Smooth muscle cell (in vitro differentiated cells): ENCODE results near the gene NCK2. TPM values are rescaled to one million over a fixed set of nuclear protein-coding genes. Genes with fewer than 3 reads are reported as not detected.
"Not testable (repeated sequence)": the region's sequence is repeated elsewhere in the genome, so short reads cannot be mapped to it uniquely, and the experiment has no call there.

Experiments used
- DNase-seq: peaks from one replicate; lab custom pipeline; 2025; ENCODE audit not compliant: unreplicated experiment; lab: John Stamatoyannopoulos, UW
- H2AFZ ChIP-seq: fragments of 200-600 bp; sonication (generic); 2 replicates; pipeline ENCODE4 v1.6.0; 2016; ENCODE audit warnings: antibody characterized with exemption, low read depth, mild to moderate bottlenecking
- H3F3A ChIP-seq: fragments of 200-600 bp; sonication (generic); 2 replicates; pipeline ENCODE4 v1.6.0; 2017; ENCODE audit warnings: antibody characterized with exemption, low read depth
- H3K27ac ChIP-seq: fragments of 200-600 bp; sonication (generic); 2 replicates; pipeline ENCODE4 v1.5.1; 2016; ENCODE audit warnings: low read depth, mild to moderate bottlenecking
- H3K27me3 ChIP-seq: fragments of 200-600 bp; sonication (generic); 2 replicates; pipeline ENCODE4 v1.6.1; 2016; ENCODE audit warnings: low read depth, mild to moderate bottlenecking
- H3K36me3 ChIP-seq: fragments of 200-600 bp; sonication (generic); 2 replicates; pipeline ENCODE4 v1.5.1; 2016; ENCODE audit warnings: low read depth
- H3K4me1 ChIP-seq: fragments of 200-600 bp; sonication (generic); 2 replicates; pipeline ENCODE4 v1.5.1; 2016; ENCODE audit warnings: low read depth
- H3K4me2 ChIP-seq: fragments of 200-600 bp; sonication (generic); 2 replicates; pipeline ENCODE4 v1.6.0; 2016; ENCODE audit warnings: mild to moderate bottlenecking
- H3K4me3 ChIP-seq: fragments of 200-600 bp; sonication (generic); 2 replicates; pipeline ENCODE4 v1.5.1; 2016; ENCODE audit warnings: mild to moderate bottlenecking
- H3K79me2 ChIP-seq: fragments of 200-600 bp; sonication (generic); 2 replicates; pipeline ENCODE4 v1.6.0; 2016; ENCODE audit warnings: low read depth, mild to moderate bottlenecking
- H3K9ac ChIP-seq: fragments of 200-600 bp; sonication (generic); 2 replicates; pipeline ENCODE4 v1.6.0; 2016; ENCODE audit warnings: low read depth
- H3K9me3 ChIP-seq: fragments of 200-600 bp; sonication (generic); replicated peaks from 2 replicates; pipeline ENCODE4 v1.5.1; 2016; ENCODE audit warnings: low read depth
- H4K20me1 ChIP-seq: fragments of 200-600 bp; sonication (generic); 2 replicates; pipeline ENCODE4 v1.6.0; 2016; ENCODE audit warnings: low read depth
- WGBS: methylation state at CpG from one replicate; pipeline ENCODE4 v1.1.7; 2016; ENCODE audit warnings: low lambda C conversion rate; 5-methylcytosine and 5-hydroxymethylcytosine counted together
- polyA plus RNA-seq: library from polyadenylated mRNA; unstranded; fragments of >200 nt; fragmentation: Nextera tagmentation; extraction: Ambion mirVana; gene quantifications from 2 replicates; pipeline ENCODE4 v1.2.1, GENCODE V29; 2016
- total RNA-seq: library from RNA; depleted of rRNA; stranded (reverse); fragments of >200 nt; gene quantifications from 2 replicates; pipeline ENCODE4 v1.2.3, GENCODE V29; 2014
- TF ChIP-seq, protein P1 (sequence below): fragments of 200-600 bp; sonication (generic); IDR thresholded peaks from 2 replicates; pipeline ENCODE4 v1.5.1; 2017; ENCODE audit warnings: borderline replicate concordance, mild to moderate bottlenecking, antibody characterized with exemption; ENCODE audit not compliant: insufficient read depth, poor library complexity, severe bottlenecking

The NCK2 gene
- total and polyA plus RNA-seq, 2 experiments from 2014 or later = 29.0 to 50.5 TPM

DNA sequence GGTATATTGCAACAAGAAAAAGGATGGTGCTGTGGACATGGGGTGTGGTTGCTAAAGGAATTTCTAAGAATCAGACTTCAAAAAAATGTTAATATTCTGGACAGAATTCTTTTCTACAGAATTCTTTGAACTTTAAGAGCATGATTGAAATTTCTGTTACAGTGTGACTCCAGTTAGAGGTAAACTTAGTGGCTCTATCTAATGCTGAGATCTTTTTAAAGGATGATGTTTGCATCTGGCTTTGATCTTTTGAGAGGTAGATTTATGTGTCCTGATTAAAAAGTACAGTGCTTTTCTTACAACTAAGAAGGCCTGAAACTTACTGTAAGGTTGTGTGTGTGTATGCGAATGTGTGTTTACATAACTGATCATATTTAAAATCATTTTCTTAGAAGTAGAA lies 25.4 kb downstream of the NCK2 start:
- H3K27me3 ChIP-seq = no peaks in the 10 kb centered on the region
- H3K79me2 ChIP-seq = peaks cover 87% of the 10 kb centered on the region
- H3K4me3 ChIP-seq = no peak overlapping the region
- DNase-seq = no peak
- H2AFZ ChIP-seq = no peak overlapping the region
- H3K9me3 ChIP-seq = no peaks in the 10 kb centered on the region
- 97% methylated on average over 1 of the region's 1 CpG for WGBS
- no peak overlapping the region for H3K9ac ChIP-seq
- H3K4me2 ChIP-seq = peak overlapping the region; percentile 35
- peaks cover 94% of the 10 kb centered on the region for H4K20me1 ChIP-seq
- TF ChIP-seq, protein P1, sequence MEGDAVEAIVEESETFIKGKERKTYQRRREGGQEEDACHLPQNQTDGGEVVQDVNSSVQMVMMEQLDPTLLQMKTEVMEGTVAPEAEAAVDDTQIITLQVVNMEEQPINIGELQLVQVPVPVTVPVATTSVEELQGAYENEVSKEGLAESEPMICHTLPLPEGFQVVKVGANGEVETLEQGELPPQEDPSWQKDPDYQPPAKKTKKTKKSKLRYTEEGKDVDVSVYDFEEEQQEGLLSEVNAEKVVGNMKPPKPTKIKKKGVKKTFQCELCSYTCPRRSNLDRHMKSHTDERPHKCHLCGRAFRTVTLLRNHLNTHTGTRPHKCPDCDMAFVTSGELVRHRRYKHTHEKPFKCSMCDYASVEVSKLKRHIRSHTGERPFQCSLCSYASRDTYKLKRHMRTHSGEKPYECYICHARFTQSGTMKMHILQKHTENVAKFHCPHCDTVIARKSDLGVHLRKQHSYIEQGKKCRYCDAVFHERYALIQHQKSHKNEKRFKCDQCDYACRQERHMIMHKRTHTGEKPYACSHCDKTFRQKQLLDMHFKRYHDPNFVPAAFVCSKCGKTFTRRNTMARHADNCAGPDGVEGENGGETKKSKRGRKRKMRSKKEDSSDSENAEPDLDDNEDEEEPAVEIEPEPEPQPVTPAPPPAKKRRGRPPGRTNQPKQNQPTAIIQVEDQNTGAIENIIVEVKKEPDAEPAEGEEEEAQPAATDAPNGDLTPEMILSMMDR = no peak
- H3K36me3 ChIP-seq = no peaks in the 10 kb centered on the region
- H3F3A ChIP-seq = no peaks in the 10 kb centered on the region
- peaks cover 5% of the 10 kb centered on the region for H3K4me1 ChIP-seq
- H3K27ac ChIP-seq = peak overlapping the region; percentile 87

DNA sequence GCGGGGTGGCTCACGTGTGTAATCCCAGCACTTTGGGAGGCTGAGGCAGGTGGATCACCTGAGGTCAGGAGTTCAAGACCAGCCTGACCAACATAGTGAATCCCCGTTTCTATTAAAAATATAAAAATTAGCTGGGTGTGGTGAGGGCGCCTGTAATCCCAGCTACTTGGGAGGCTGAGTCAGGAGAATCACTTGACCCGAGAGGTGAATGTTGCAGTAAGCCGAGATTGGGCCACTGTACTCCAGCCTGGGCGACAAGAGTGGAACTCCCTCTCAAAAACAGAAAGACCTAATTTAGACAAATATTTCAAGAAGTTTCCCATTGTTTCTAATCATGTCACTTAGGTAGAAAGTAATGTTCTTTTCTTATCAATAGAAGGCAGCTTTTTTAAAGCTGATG lies 26.6 kb downstream of the NCK2 start:
- not testable (repeated sequence) for H3K4me1 ChIP-seq, H3K4me2 ChIP-seq, H2AFZ ChIP-seq, H3K9me3 ChIP-seq, H3K9ac ChIP-seq, H3K27ac ChIP-seq, H3K27me3 ChIP-seq, H3K4me3 ChIP-seq, H3K36me3 ChIP-seq, DNase-seq, H3F3A ChIP-seq
- Histone ChIP-seq H3K79me2 (peaks cover 87% of the 10 kb centered on the region), H4K20me1 (peaks cover 95% of the 10 kb centered on the region)
- WGBS = 93% methylated on average over 7 of the region's 7 CpGs

DNA sequence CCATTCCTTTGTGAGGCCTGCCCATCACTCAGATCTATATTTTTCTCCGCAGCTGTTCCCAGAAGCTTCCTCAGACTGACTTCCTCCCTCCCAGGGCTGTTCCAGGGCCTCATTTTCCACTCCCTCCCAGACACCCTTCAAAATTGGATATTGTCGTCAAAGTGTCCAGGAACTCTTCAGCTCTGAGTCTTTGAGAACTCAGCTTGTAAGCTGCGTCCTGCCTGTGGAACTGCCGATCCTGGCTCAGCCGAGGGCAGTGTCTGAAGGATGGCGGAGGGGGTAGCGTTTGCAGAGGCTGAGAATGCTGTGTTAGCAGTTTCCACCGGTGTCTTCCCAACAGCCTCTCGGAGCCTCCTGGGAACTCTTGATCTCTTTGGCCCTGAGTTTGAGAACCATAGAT lies 27.1 kb downstream of the NCK2 start:
- H3K4me1 ChIP-seq = peaks cover 5% of the 10 kb centered on the region
- H3K27ac ChIP-seq = peak overlapping the region; percentile 36

DNA sequence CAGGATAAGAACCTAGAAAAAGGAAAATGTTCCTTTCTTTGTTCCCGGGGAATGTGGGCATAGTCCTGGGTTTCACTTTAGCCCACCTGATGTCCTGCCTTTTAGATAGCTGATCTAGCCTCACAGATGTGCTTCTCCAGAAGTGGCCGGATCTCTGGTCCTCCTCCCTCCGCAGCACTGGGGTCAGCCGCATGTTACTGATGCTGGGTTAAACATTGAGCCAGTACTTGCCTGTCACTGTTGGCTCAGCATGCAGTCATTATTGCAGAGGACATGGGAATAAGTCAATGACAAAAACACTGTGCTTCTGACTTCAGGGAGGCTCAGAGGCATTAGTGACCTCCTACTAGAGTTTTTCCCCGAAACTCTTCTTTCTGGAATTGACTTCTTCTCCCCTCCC lies 27.6 kb downstream of the NCK2 start:
- 95% methylated on average over 5 of the region's 5 CpGs for WGBS
- Histone ChIP-seq H3K27me3 (no peaks in the 10 kb centered on the region), H3K9me3 (no peaks in the 10 kb centered on the region), H3K4me1 (peaks cover 5% of the 10 kb centered on the region), H3F3A (no peaks in the 10 kb centered on the region), H4K20me1 (peaks cover 95% of the 10 kb centered on the region), H3K27ac (peak overlapping the region; percentile 36), H3K9ac (no peak overlapping the region), H3K4me3 (no peak overlapping the region), H3K4me2 (peak overlapping the region; percentile 21), H3K36me3 (no peaks in the 10 kb centered on the region), H2AFZ (no peak overlapping the region), H3K79me2 (peaks cover 89% of the 10 kb centered on the region)
- no peak for DNase-seq
- TF ChIP-seq, protein P1 = no peak

More for the DNA sequence above, 27.1 kb downstream of the NCK2 start:
- peaks cover 90% of the 10 kb centered on the region for H3K79me2 ChIP-seq
- H3K27me3 ChIP-seq = no peaks in the 10 kb centered on the region
- H3K4me3 ChIP-seq = no peak overlapping the region
- WGBS = 43% methylated on average over 9 of the region's 9 CpGs
- no peak for DNase-seq
- H4K20me1 ChIP-seq = peaks cover 95% of the 10 kb centered on the region
- no peak overlapping the region for H3K9ac ChIP-seq
- no peaks in the 10 kb centered on the region for H3F3A ChIP-seq
- TF ChIP-seq, protein P1 = no peak
- H3K4me2 ChIP-seq = peak overlapping the region; percentile 21
- H2AFZ ChIP-seq = no peak overlapping the region
- H3K36me3 ChIP-seq = no peaks in the 10 kb centered on the region
- no peaks in the 10 kb centered on the region for H3K9me3 ChIP-seq
